Panc1 (cell line): ENCODE data around the gene FAM53B. TPM values are rescaled to one million over a fixed set of nuclear protein-coding genes. Genes with fewer than 3 reads are reported as not detected.

Experiments used
- ATAC-seq: fragments of 200-7000 bp; cut with Tn5 transposase; 2 replicates; pipeline ENCODE4 v1.9.1; 2020; ENCODE audit warnings: mild to moderate bottlenecking, moderate library complexity
- BruUV-seq: library from RNA; stranded (reverse); fragments of 400-500 nt; replicated peaks from 2 replicates; lab custom pipeline; 2021; lab: Mats Ljungman, UMichigan
- CTCF ChIA-PET: fragments of 300-600 bp; sonication (Branson Sonifier 250); formaldehyde crosslinking; loops from one replicate; lab custom pipeline; 2022; ENCODE audit warnings: antibody characterized with exemption; lab: Charles Lee
- POLR2A ChIA-PET: fragments of 300-600 bp; sonication (Branson Sonifier 250); formaldehyde crosslinking; loops from one replicate; lab custom pipeline; 2022; ENCODE audit warnings: antibody characterized with exemption; lab: Charles Lee
- DNase-seq: peaks from one replicate; pipeline ENCODE4 v3.0.0-alpha.2; 2010; ENCODE audit warnings: low read depth, low spot score
- H3K27ac ChIP-seq: 2 replicates; pipeline ENCODE4 v1.5.1; 2011; ENCODE audit warnings: mild to moderate bottlenecking, low read length, inconsistent platforms
- H3K27me3 ChIP-seq: fragments of 200-500 bp; sonication (Bioruptor generic); 2 replicates; pipeline ENCODE4 v1.6.0; 2014; ENCODE audit warnings: low read length, inconsistent platforms; ENCODE audit not compliant: control insufficient read depth, insufficient read depth
- H3K36me3 ChIP-seq: fragments of 200-500 bp; sonication (Bioruptor generic); 2 replicates; pipeline ENCODE4 v1.5.1; 2014; ENCODE audit warnings: inconsistent platforms, mild to moderate bottlenecking, low read length, moderate library complexity; ENCODE audit not compliant: control insufficient read depth, insufficient read depth
- H3K4me1 ChIP-seq: 2 replicates; pipeline ENCODE4 v1.5.1; 2011; ENCODE audit warnings: inconsistent platforms, mild to moderate bottlenecking, low read length, moderate library complexity; ENCODE audit not compliant: control insufficient read depth, insufficient read depth
- H3K4me3 ChIP-seq, 2 experiments: 2 replicates each; pipeline ENCODE4 v1.5.1; 2011 to 2012; ENCODE audit warnings: low read depth in 2 of 2, low read length in 2 of 2, mild to moderate bottlenecking in 2 of 2, inconsistent platforms in 1 of 2, moderate library complexity in 1 of 2
- H3K9me3 ChIP-seq: fragments of 200-500 bp; sonication (Bioruptor generic); 2 replicates; pipeline ENCODE4 v1.5.1; 2014; ENCODE audit warnings: low read depth, mild to moderate bottlenecking, inconsistent platforms, low read length, moderate library complexity; ENCODE audit not compliant: control insufficient read depth, insufficient read depth
- CTCF ChIP-seq: fragments of 450-650 bp; IDR thresholded peaks from 2 replicates; pipeline ENCODE4 v1.5.1; 2017; ENCODE audit warnings: mild to moderate bottlenecking
- POLR2AphosphoS5 ChIP-seq: IDR thresholded peaks from 2 replicates; pipeline ENCODE4 v1.6.1; 2012; ENCODE audit warnings: mild to moderate bottlenecking, low read depth, low read length, moderate library complexity
- REST ChIP-seq, 2 experiments: IDR thresholded peaks; 2 replicates each; pipeline ENCODE4 v1.6.1; 2011 to 2012; ENCODE audit warnings: low read depth in 2 of 2, control low read depth in 1 of 2, low read length in 1 of 2, mild to moderate bottlenecking in 1 of 2, moderate library complexity in 1 of 2; ENCODE audit not compliant: insufficient read depth in 1 of 2
- SIN3A ChIP-seq: IDR thresholded peaks from 2 replicates; pipeline ENCODE4 v1.6.1; 2012; ENCODE audit warnings: low read depth, mild to moderate bottlenecking, low read length, moderate library complexity, borderline replicate concordance; ENCODE audit not compliant: insufficient read depth
- TCF7L2 ChIP-seq: IDR thresholded peaks from 2 replicates; pipeline ENCODE4 v1.6.1; 2011; ENCODE audit warnings: mild to moderate bottlenecking, low read depth, low read length, inconsistent platforms
- in situ Hi-C: cut with HindIII; loops from 2 replicates; pipeline ENCODE4 v1.10.0; 2016; ENCODE audit warnings: low sequenced_read_pairs, low pct_unique_long_range_greater_than_20kb
- intact Hi-C: fragments of 100-400 bp; cut with micrococcal nuclease; formaldehyde crosslinking; loops from one replicate; pipeline ENCODE4 v1.10.0; 2022; ENCODE audit not compliant: unreplicated experiment
- total RNA-seq: library from RNA; stranded (reverse); gene quantifications from one replicate; pipeline ENCODE4 v1.2.1, GENCODE V29; 2021; ENCODE audit not compliant: unreplicated experiment

The FAM53B gene
- total RNA-seq, 1 experiment from 2014 or later = 42.5 TPM

GRCh38 chr10:124602121-124602561 is 142.0 kb downstream of the FAM53B start:
- Histone ChIP-seq H3K4me3 (no peak overlapping the region), H3K27me3 (no peaks in the 10 kb centered on the region), H3K27ac (no peak overlapping the region), H3K4me1 (no peaks in the 10 kb centered on the region), H3K36me3 (no peaks in the 10 kb centered on the region), H3K9me3 (no peaks in the 10 kb centered on the region)
- TF ChIP-seq TCF7L2 (no peak), CTCF (no peak), POLR2AphosphoS5 (no peak), SIN3A (no peak), REST (IDR thresholded peaks at IDR 0.05; ENCODE audit: insufficient read depth in 1 of 2, low read depth in 2 of 2, low read length in 1 of 2) (no peak)
- ChIA-PET CTCF (interaction anchor here (0.6 kb wide), 1 partner anchor 47 kb away, joined by 4 read pairs; no protein-coding TSS in a partner anchor), POLR2A (no interaction called here)
- no TSS peak for BruUV-seq
- ATAC-seq (no peak), DNase-seq (no peak)
- intact Hi-C loops = no loop called here
- in situ Hi-C loops = no loop called here

GRCh38 chr10:124601431-124602120 is 142.6 kb downstream of the FAM53B start:
- Histone ChIP-seq H3K9me3 (no peaks in the 10 kb centered on the region), H3K27me3 (no peaks in the 10 kb centered on the region), H3K36me3 (no peaks in the 10 kb centered on the region), H3K4me3 (no peak overlapping the region), H3K4me1 (no peaks in the 10 kb centered on the region), H3K27ac (no peak overlapping the region)
- TF ChIP-seq SIN3A (no peak), POLR2AphosphoS5 (no peak), TCF7L2 (no peak), REST (IDR thresholded peaks at IDR 0.05; ENCODE audit: insufficient read depth in 1 of 2, low read depth in 2 of 2, low read length in 1 of 2) (no peak), CTCF (no peak)
- CTCF ChIA-PET = interaction anchor here (0.6 kb wide), 2 partner anchors 48 to 54 kb away, joined by 4 read pairs; no protein-coding TSS in a partner anchor
- POLR2A ChIA-PET = no interaction called here
- no peak for ATAC-seq
- no peak for DNase-seq
- no TSS peak for BruUV-seq
- in situ Hi-C loops = no loop called here
- intact Hi-C loops = no loop called here
